Measurements from ENCODE around the gene B4GAT1. TPM values are rescaled to one million over a fixed set of nuclear protein-coding genes. Genes with fewer than 3 reads are reported as not detected.

Gene B4GAT1
- total and polyA plus RNA-seq, 10 of the 15 experiments (the other 5 are each of a cell fraction or from before 2014, with no cell fraction given), result 0.55 to 11.1 (median 4.3) TPM

DNA sequence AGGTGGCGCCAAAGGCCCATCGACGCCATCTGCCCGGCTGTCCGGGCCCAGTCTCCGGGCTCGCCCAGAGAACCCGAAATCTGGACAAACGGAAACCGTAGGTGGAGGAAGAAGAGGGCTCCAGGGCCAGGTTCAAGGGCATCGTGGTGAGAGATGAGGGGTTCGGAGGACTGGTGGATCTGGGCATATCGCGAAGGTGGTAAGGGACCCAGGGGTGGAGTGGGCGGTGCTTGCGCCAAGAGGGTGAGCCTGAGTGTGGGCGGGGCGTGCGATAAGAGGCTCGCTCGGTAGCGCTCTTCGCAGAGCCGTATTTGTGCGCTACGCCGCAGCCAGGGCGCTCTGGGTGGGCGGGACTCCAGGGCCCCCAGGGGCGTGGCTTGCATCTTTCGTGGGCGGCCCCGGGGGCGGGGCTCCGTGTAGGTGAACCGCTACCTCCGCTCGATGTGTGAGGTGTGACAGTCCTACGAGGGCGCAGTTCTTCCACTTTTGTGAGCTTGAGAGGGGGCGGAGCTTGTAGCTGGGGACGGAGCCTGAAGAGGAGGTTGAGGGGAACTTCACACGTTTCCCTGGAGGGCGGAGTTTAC lies 35.4 kb downstream of the B4GAT1 start (continued):
- TF ChIP-seq ZNF592 (IDR thresholded peaks at IDR 0.05), result peak; percentile 87; the same call in 1 of the 2 replicates
- no peak for TF ChIP-seq HCFC1 (IDR thresholded peaks at IDR 0.05; ENCODE audit: low read length)
- TF ChIP-seq DPF2 (IDR thresholded peaks at IDR 0.05), result 0 out of 2 replicates have a peak, but pooled peaks have one; percentile 23
- TF ChIP-seq EGR1 (IDR thresholded peaks at IDR 0.05; ENCODE audit: borderline replicate concordance in 1 of 2, low read depth in 2 of 2, low read length in 2 of 2), result peak in 1 of 2 experiments; percentile 66; a peak in 2 of 3 replicates
- TF ChIP-seq NR2C2 (IDR thresholded peaks at IDR 0.05; ENCODE audit: borderline replicate concordance, control insufficient read depth, insufficient read length, low read depth), result no peak
- TF ChIP-seq NFYA (IDR thresholded peaks at IDR 0.05; ENCODE audit: borderline replicate concordance, low read depth, low read length), result no peak
- TF ChIP-seq IRF4 (IDR thresholded peaks at IDR 0.05; ENCODE audit: low read depth, low read length), result peak; percentile 44; the same call in 1 of the 2 replicates
- TF ChIP-seq SUZ12 (IDR thresholded peaks at IDR 0.05; ENCODE audit: unreplicated experiment), result no peak
- no peak for TF ChIP-seq EP300 (IDR thresholded peaks at IDR 0.05; ENCODE audit: borderline replicate concordance in 1 of 2, control insufficient read depth in 1 of 2, low read depth in 2 of 2, low read length in 2 of 2)
- 0 out of 2 replicates have a peak, but pooled peaks have one; percentile 27 for TF ChIP-seq RUNX3 (IDR thresholded peaks at IDR 0.05; ENCODE audit: low read length)
- TF ChIP-seq MYC (IDR thresholded peaks at IDR 0.05; ENCODE audit: insufficient read depth, insufficient read length, insufficient replicate concordance, low read length, severe bottlenecking), result no peak
- no peak for TF ChIP-seq GABPA (IDR thresholded peaks at IDR 0.05; ENCODE audit: low read depth)
- TF ChIP-seq CBX3 (IDR thresholded peaks at IDR 0.05; ENCODE audit: borderline replicate concordance, low read depth), result no peak
- peak; percentile 73 for TF ChIP-seq MLLT1 (IDR thresholded peaks at IDR 0.05)
- TF ChIP-seq, protein P1, sequence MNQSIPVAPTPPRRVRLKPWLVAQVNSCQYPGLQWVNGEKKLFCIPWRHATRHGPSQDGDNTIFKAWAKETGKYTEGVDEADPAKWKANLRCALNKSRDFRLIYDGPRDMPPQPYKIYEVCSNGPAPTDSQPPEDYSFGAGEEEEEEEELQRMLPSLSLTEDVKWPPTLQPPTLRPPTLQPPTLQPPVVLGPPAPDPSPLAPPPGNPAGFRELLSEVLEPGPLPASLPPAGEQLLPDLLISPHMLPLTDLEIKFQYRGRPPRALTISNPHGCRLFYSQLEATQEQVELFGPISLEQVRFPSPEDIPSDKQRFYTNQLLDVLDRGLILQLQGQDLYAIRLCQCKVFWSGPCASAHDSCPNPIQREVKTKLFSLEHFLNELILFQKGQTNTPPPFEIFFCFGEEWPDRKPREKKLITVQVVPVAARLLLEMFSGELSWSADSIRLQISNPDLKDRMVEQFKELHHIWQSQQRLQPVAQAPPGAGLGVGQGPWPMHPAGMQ (IDR thresholded peaks at IDR 0.05; ENCODE audit: borderline replicate concordance), result no peak
- 0 out of 2 replicates have a peak, but pooled peaks have one; percentile 14 for TF ChIP-seq TCF3 (IDR thresholded peaks at IDR 0.05; ENCODE audit: borderline replicate concordance, insufficient read depth, low read depth, low read length)
- TF ChIP-seq POU2F2 (IDR thresholded peaks at IDR 0.05; ENCODE audit: borderline replicate concordance, low read depth, low read length), result no peak
- TF ChIP-seq, protein P2, sequence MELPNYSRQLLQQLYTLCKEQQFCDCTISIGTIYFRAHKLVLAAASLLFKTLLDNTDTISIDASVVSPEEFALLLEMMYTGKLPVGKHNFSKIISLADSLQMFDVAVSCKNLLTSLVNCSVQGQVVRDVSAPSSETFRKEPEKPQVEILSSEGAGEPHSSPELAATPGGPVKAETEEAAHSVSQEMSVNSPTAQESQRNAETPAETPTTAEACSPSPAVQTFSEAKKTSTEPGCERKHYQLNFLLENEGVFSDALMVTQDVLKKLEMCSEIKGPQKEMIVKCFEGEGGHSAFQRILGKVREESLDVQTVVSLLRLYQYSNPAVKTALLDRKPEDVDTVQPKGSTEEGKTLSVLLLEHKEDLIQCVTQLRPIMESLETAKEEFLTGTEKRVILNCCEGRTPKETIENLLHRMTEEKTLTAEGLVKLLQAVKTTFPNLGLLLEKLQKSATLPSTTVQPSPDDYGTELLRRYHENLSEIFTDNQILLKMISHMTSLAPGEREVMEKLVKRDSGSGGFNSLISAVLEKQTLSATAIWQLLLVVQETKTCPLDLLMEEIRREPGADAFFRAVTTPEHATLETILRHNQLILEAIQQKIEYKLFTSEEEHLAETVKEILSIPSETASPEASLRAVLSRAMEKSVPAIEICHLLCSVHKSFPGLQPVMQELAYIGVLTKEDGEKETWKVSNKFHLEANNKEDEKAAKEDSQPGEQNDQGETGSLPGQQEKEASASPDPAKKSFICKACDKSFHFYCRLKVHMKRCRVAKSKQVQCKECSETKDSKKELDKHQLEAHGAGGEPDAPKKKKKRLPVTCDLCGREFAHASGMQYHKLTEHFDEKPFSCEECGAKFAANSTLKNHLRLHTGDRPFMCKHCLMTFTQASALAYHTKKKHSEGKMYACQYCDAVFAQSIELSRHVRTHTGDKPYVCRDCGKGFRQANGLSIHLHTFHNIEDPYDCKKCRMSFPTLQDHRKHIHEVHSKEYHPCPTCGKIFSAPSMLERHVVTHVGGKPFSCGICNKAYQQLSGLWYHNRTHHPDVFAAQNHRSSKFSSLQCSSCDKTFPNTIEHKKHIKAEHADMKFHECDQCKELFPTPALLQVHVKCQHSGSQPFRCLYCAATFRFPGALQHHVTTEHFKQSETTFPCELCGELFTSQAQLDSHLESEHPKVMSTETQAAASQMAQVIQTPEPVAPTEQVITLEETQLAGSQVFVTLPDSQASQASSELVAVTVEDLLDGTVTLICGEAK (IDR thresholded peaks at IDR 0.05; ENCODE audit: borderline replicate concordance), result no peak
